ENCODE results near the gene CD300C. TPM values are rescaled to one million over a fixed set of nuclear protein-coding genes. Genes with fewer than 3 reads are reported as not detected.
"Not testable (repeated sequence)": the region's sequence is repeated elsewhere in the genome, so short reads cannot be mapped to it uniquely, and the experiment has no call there.

Gene CD300C
- polyA plus RNA-seq (ENCODE audit: insufficient read length in 4 of 4) = under 1 TPM; 0.26 to 0.61 (median 0.42) TPM

- no peak for DNase-seq (ENCODE audit: low read depth in 4 of 4, low spot score in 3 of 4)
These were observed at the start of gene CD300C for GRCh38 chr17:74545843-74546230. CD300C (minus strand) TSS chr17:74546115; CDS start chr17:74545782, 333 bp downstream.

GRCh38 chr17:74595037-74595750, 49.3 kb upstream of the CD300C start:
- DNase-seq (ENCODE audit: low read depth in 4 of 4, low spot score in 3 of 4) = no peak

- no peak for DNase-seq (ENCODE audit: low read depth in 4 of 4, low spot score in 3 of 4)
These were observed 46.4 kb upstream of the CD300C start, which contains the start of gene CD300LD for GRCh38 chr17:74592087-74592990. CD300LD (minus strand) TSS chr17:74592283; CDS start chr17:74592202, 81 bp downstream.

GRCh38 chr17:74591503-74591902, 45.6 kb upstream of the CD300C start:
- no peak for DNase-seq (ENCODE audit: low read depth in 4 of 4, low spot score in 3 of 4)

GRCh38 chr17:74585711-74586110, 39.8 kb upstream of the CD300C start:
- no peak for DNase-seq (ENCODE audit: low read depth in 4 of 4, low spot score in 3 of 4)

- no peak for DNase-seq (ENCODE audit: low read depth in 4 of 4, low spot score in 3 of 4)
These were observed 38.6 kb upstream of the CD300C start for GRCh38 chr17:74584292-74585060.

DNA sequence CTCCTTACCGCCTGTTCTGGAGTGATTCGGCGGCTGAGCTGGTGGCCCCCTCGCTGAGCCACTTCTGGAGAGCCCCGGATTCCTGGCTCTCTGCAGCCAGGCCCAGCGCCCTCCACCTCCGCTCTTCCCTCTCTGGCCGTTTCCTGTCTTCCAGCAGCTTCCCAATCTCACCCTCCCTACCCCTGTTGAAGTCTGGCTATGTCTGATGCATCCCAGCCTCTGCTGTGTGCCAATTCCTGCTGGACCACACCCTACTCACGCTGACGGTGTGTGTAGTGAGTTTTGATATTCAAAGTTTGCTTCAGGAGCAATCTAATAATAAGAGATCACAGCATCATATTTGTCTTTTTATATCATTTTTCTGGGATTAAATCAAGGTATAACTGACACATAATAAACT, 36.7 kb upstream of the CD300C start:
- DNase-seq (ENCODE audit: low read depth in 4 of 4, low spot score in 3 of 4) = no peak

DNA sequence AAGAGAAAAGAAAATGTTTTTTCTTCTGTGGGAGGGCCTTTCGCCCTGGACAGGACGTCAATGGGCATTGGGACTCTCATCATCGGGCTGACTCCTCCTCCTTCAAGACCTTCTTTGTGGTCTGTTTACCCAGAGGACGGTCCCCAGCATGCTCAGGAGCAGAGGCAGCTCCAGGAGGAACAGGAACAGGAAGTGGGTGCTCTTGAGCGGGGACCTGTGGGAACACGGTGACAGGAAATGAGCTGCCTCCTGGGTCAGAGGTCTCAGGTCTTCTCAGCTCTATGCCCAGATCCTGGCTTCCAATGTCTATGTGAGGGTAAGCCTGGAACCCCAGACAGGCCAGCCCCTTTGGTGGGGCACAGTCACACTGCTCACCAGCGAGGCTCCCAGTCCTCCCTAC, 34.0 kb upstream of the CD300C start:
- DNase-seq (ENCODE audit: low read depth in 4 of 4, low spot score in 3 of 4) = no peak

GRCh38 chr17:74578979-74579378, 33.1 kb upstream of the CD300C start:
- DNase-seq (ENCODE audit: low read depth in 4 of 4, low spot score in 3 of 4) = no peak

- no peak for DNase-seq (ENCODE audit: low read depth in 4 of 4, low spot score in 3 of 4)
These were observed 28.7 kb upstream of the CD300C start for GRCh38 chr17:74574489-74575142.

DNA sequence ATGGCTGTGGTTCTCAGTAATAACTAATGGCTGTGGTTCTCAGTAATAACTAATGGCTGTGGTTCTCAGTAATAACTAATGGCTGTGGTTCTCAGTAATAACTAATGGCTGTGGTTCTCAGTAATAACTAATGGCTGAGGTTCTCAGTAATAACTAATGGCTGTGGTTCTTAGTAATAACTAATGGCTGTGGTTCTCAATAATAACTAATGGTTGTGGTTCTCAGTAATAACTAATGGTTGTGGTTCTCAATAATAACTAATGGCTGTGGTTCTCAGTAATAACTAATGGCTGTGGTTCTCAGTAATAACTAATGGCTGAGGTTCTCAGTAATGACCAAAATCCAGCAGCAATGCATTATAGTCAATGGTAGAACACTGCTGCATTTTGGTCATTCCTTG, 27.7 kb upstream of the CD300C start:
- DNase-seq (ENCODE audit: low read depth in 4 of 4, low spot score in 3 of 4) = not testable (repeated sequence)

- DNase-seq (ENCODE audit: low read depth in 4 of 4, low spot score in 3 of 4) = no peak
These were observed 27.3 kb upstream of the CD300C start for GRCh38 chr17:74573169-74573568.

- no peak for DNase-seq (ENCODE audit: low read depth in 4 of 4, low spot score in 3 of 4)
These were observed 25.8 kb upstream of the CD300C start for GRCh38 chr17:74571621-74572270.

GRCh38 chr17:74569020-74570003, 23.4 kb upstream of the CD300C start:
- DNase-seq (ENCODE audit: low read depth in 4 of 4, low spot score in 3 of 4) = no peak

DNA sequence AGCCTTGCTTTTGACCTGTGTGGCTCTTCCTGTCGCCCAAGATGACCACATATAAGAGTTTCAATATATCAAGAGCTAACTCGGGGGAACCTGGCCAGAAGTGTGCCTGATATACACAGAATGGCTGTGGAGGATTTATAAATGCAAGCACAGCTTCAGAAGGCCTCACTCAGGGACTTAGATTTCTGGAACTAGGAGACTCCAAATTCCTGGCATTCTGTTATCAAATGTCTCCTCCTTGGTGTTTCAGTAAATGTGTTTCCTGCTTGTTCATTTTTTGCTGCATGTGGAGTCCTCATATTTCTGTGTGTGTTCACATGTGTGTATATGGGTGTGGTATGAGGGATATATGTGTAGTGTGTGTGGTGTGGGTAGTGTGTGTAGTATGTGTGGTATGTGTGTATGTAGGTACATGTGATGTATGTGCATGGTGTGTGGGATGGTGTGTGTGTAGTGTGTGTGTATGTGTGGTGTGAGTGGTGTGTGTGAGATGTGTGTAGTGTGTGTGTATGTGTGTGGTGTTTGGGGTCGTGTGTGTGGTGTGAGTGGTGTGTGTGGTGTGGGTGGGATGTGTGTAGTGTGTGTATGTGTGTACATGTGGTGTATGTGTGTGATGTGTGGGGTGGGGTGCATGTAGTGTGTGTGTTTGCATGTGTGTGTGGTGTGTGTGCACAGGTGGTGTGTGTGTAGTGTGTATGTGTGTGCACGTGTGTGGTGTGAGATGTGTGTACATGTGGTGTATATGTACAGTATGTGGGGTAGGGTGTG, 22.4 kb upstream of the CD300C start:
- no peak for DNase-seq (ENCODE audit: low read depth in 4 of 4, low spot score in 3 of 4)

- DNase-seq (ENCODE audit: low read depth in 4 of 4, low spot score in 3 of 4) = no peak
These were observed 21.5 kb upstream of the CD300C start, which contains the start of gene CD300H for GRCh38 chr17:74567397-74567796. CD300H (minus strand) TSS chr17:74567509.

DNA sequence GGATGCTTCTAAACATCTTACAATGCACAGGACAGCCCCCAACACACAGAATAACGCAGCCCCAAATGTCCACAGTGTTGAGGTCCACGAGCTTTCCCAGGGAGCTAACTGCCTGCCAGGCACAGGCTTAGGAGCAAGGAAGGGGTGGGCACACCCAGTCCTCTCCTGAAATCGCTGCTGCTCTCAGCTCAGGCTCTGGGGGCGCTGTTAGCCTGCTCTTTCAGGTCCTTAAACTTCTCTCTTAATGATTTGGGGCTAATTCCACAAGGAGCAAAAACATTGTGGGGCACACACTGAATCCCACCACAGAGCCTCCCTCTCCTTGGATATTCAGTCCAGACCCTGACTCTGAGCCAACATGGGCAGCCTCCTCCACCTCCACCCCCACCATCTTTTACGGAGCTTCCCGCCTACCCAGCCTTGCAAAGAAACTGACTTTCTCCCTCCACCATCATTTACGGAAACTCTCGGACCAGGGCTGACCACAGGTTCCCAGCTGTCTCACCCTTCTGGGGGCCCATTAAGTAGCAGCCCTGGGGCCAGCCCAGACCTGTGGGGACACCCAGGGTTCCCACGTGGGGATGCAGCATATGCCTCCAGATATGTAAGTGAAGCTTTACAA, 20.3 kb upstream of the CD300C start:
- no peak for DNase-seq (ENCODE audit: low read depth in 4 of 4, low spot score in 3 of 4)

All from left renal pelvis (tissue), 4 donors.